Loucy (cell line): Measurements from ENCODE around the gene CDC34.

Source experiments
- CTCF ChIP-seq: fragments of 200-600 bp; sonication (generic); conservative IDR thresholded peaks from 2 replicates; pipeline ENCODE4 v1.5.1; 2014; ENCODE audit warnings: mild to moderate bottlenecking, antibody characterized with exemption, low read length
- EZH2phosphoT487 ChIP-seq: fragments of 200-600 bp; IDR thresholded peaks from 2 replicates; pipeline ENCODE4 v1.6.1; 2018; ENCODE audit warnings: antibody characterized with exemption, mild to moderate bottlenecking, moderate library complexity, borderline replicate concordance

GRCh38 chr19:579111-579841, 47.7 kb downstream of the CDC34 start:
- no peak for TF ChIP-seq EZH2phosphoT487
- no peak for TF ChIP-seq CTCF
